ENCODE data around the gene PROKR1. TPM values are rescaled to one million over a fixed set of nuclear protein-coding genes. Genes with fewer than 3 reads are reported as not detected.
"Not testable (repeated sequence)": the region's sequence is repeated elsewhere in the genome, so short reads cannot be mapped to it uniquely, and the experiment has no call there.

PROKR1 gene
- 1.0 TPM for total RNA-seq

GRCh38 chr2:68643011-68643873 lies at the start of gene PROKR1:
TSS of gene PROKR1 (plus strand) at chr2:68643579. CDS start at chr2:68645822, 2,243 bp downstream.
- DNase-seq = peak; percentile 60

- no peak for DNase-seq
Observed at GRCh38 chr2:68594041-68594440, 49.3 kb upstream of the PROKR1 start.

- peak; percentile 35 for DNase-seq
Observed at GRCh38 chr2:68594674-68595492, 48.5 kb upstream of the PROKR1 start.

GRCh38 chr2:68595493-68595785 lies 47.9 kb upstream of the PROKR1 start:
- DNase-seq = not testable (repeated sequence)

- DNase-seq = not testable (repeated sequence)
Observed at GRCh38 chr2:68600495-68600894, 42.9 kb upstream of the PROKR1 start.

GRCh38 chr2:68603059-68603458 lies 40.3 kb upstream of the PROKR1 start:
- no peak for DNase-seq

GRCh38 chr2:68604077-68604476 lies 39.3 kb upstream of the PROKR1 start:
- no peak for DNase-seq

- no peak for DNase-seq
Observed at GRCh38 chr2:68605939-68606338, 37.4 kb upstream of the PROKR1 start.

GRCh38 chr2:68606759-68607158 lies 36.6 kb upstream of the PROKR1 start:
- no peak for DNase-seq

GRCh38 chr2:68607837-68608236 lies 35.5 kb upstream of the PROKR1 start:
- DNase-seq = no peak

GRCh38 chr2:68612765-68613519 lies 30.4 kb upstream of the PROKR1 start:
- DNase-seq = no peak

GRCh38 chr2:68620772-68621171 lies 22.6 kb upstream of the PROKR1 start:
- DNase-seq = no peak

- DNase-seq = no peak
Observed at GRCh38 chr2:68623820-68624219, 19.6 kb upstream of the PROKR1 start.

- DNase-seq = no peak
Observed at GRCh38 chr2:68627615-68628014, 15.8 kb upstream of the PROKR1 start.

GRCh38 chr2:68632021-68632420 lies 11.4 kb upstream of the PROKR1 start:
- DNase-seq = peak; percentile 58

GRCh38 chr2:68637047-68637446 lies 6.3 kb upstream of the PROKR1 start:
- no peak for DNase-seq

- DNase-seq = no peak
Observed at GRCh38 chr2:68643874-68644485, 601 bp downstream of the PROKR1 start.

GRCh38 chr2:68645523-68645922 lies 2.1 kb downstream of the PROKR1 start:
- no peak for DNase-seq

- no peak for DNase-seq
Observed at GRCh38 chr2:68646303-68646702, 2.9 kb downstream of the PROKR1 start.

- DNase-seq = no peak
Observed at GRCh38 chr2:68650645-68651044, 7.3 kb downstream of the PROKR1 start.

GRCh38 chr2:68653034-68653433 lies 9.7 kb downstream of the PROKR1 start:
- DNase-seq = no peak

- DNase-seq = peak; percentile 38
Observed at GRCh38 chr2:68653538-68653982, 10.2 kb downstream of the PROKR1 start.

Data from tongue (tissue), 2 donors.